PC-3 (cell line): Measurements from ENCODE around the gene ISG20L2. TPM values are rescaled to one million over a fixed set of nuclear protein-coding genes. Genes with fewer than 3 reads are reported as not detected.
A peak's percentile ranks its signal among the peaks of the same experiment; 100 is the strongest.

ENCODE experiments used
- ATAC-seq: fragments of 200-7000 bp; cut with Tn5 transposase; 2 replicates; pipeline ENCODE4 v1.9.1; 2020; ENCODE audit warnings: mild to moderate bottlenecking, moderate library complexity
- BruUV-seq: library from RNA; stranded (reverse); fragments of 400-500 nt; replicated peaks from 2 replicates; lab custom pipeline; 2021; lab: Mats Ljungman, UMichigan
- CTCF ChIA-PET: fragments of 300-600 bp; sonication (Branson Sonifier 250); formaldehyde crosslinking; loops from one replicate; lab custom pipeline; 2022; ENCODE audit warnings: antibody characterized with exemption; lab: Charles Lee
- POLR2A ChIA-PET: fragments of 300-600 bp; sonication (Branson Sonifier 250); formaldehyde crosslinking; loops from one replicate; lab custom pipeline; 2022; ENCODE audit warnings: antibody characterized with exemption; ENCODE audit not compliant: unreplicated experiment; lab: Charles Lee
- DNase-seq: peaks from one replicate; pipeline ENCODE4 v3.0.0-alpha.2; 2015
- H2AFZ ChIP-seq: fragments of 300-600 bp; sonication (generic); 2 replicates; pipeline ENCODE4 v1.6.0; 2016; ENCODE audit warnings: antibody characterized with exemption, low read length
- H3F3A ChIP-seq: fragments of 300-600 bp; sonication (generic); one replicate; pipeline ENCODE4 v1.6.0; 2017; ENCODE audit warnings: antibody characterized with exemption, low read length, control low read depth, mild to moderate bottlenecking; ENCODE audit not compliant: unreplicated experiment
- H3K27ac ChIP-seq: fragments of 300-600 bp; sonication (generic); 2 replicates; pipeline ENCODE4 v1.5.1; 2016; ENCODE audit warnings: mild to moderate bottlenecking, low read length
- H3K27me3 ChIP-seq: fragments of 300-600 bp; sonication (generic); 2 replicates; pipeline ENCODE4 v1.6.1; 2016; ENCODE audit warnings: low read length, mixed read lengths
- H3K36me3 ChIP-seq: fragments of 300-600 bp; sonication (generic); 2 replicates; pipeline ENCODE4 v1.6.1; 2016; ENCODE audit warnings: low read depth, mixed run types, low read length, mixed read lengths
- H3K4me1 ChIP-seq: fragments of 300-600 bp; sonication (generic); 2 replicates; pipeline ENCODE4 v1.5.1; 2016; ENCODE audit warnings: low read length; ENCODE audit not compliant: insufficient read depth
- H3K4me2 ChIP-seq: fragments of 300-600 bp; sonication (generic); 2 replicates; pipeline ENCODE4 v1.6.0; 2016; ENCODE audit warnings: low read length
- H3K4me3 ChIP-seq: fragments of 300-600 bp; sonication (generic); 2 replicates; pipeline ENCODE4 v1.5.1; 2016; ENCODE audit warnings: mild to moderate bottlenecking, low read length, mixed read lengths
- H3K79me2 ChIP-seq: fragments of 300-600 bp; sonication (generic); 2 replicates; pipeline ENCODE4 v1.6.1; 2017; ENCODE audit warnings: low read length, mixed read lengths
- H3K9ac ChIP-seq: fragments of 300-600 bp; sonication (generic); 2 replicates; pipeline ENCODE4 v1.6.0; 2016; ENCODE audit warnings: mild to moderate bottlenecking, low read length
- H3K9me2 ChIP-seq: fragments of 300-600 bp; sonication (generic); replicated peaks from 2 replicates; pipeline ENCODE4 v1.6.1; 2016; ENCODE audit warnings: mixed run types, low read length, mixed read lengths
- H3K9me3 ChIP-seq: fragments of 300-600 bp; sonication (generic); 2 replicates; pipeline ENCODE4 v1.6.1; 2016; ENCODE audit warnings: low read length, mixed read lengths
- H4K20me1 ChIP-seq: fragments of 300-600 bp; sonication (generic); 2 replicates; pipeline ENCODE4 v1.6.1; 2016; ENCODE audit warnings: low read length, mixed read lengths
- EZH2 ChIP-seq: fragments of 300-600 bp; sonication (generic); IDR thresholded peaks from one replicate; pipeline ENCODE4 v1.6.1; 2017; ENCODE audit warnings: antibody characterized with exemption, mild to moderate bottlenecking, low read length; ENCODE audit not compliant: unreplicated experiment
- intact Hi-C: fragments of 100-400 bp; cut with micrococcal nuclease; formaldehyde crosslinking; loops from 2 replicates; pipeline ENCODE4 v1.9.0; 2023
- total RNA-seq: library from RNA; depleted of rRNA; stranded (reverse); fragments of >200 nt; gene quantifications from 2 replicates; pipeline ENCODE4 v1.2.3, GENCODE V29; 2014
- TF ChIP-seq, protein P1 (sequence below): fragments of 300-600 bp; sonication (generic); conservative IDR thresholded peaks from 2 replicates; pipeline ENCODE4 v1.5.1; 2017; ENCODE audit warnings: antibody characterized with exemption, low read depth, mild to moderate bottlenecking, low read length

ISG20L2 gene
- total RNA-seq, 1 experiment from 2014 or later: 39.2 TPM

DNA sequence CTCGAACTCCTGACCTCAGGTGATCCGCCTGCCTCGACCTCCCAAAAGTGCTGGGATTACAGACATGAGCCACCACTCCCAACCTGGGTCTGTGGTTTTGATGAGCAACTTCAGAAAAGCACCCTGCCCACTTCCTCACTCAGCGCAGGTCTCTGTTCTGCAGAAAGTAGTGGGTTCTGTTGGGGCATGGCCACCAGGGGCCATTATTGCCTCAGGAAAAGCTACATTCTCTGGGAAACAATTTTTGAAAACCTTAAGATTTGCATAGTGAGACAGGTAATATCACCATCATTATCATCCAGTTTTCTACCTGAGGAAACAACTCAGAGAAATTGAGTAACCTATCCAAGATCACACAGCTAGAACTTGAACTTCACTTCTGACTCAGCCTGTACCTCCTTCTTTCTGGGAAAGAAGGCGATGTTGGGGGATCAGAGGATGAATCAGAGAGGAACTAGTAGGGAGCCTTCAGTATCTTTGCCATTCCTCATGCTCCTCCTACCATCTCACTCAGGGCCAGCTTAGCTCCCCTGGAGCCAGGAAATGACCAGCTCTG, 44.3 kb downstream of the ISG20L2 start:
- 0 out of 2 replicates have a peak, but pooled peaks have one; percentile 11 for ATAC-seq
- TF ChIP-seq, protein P1, sequence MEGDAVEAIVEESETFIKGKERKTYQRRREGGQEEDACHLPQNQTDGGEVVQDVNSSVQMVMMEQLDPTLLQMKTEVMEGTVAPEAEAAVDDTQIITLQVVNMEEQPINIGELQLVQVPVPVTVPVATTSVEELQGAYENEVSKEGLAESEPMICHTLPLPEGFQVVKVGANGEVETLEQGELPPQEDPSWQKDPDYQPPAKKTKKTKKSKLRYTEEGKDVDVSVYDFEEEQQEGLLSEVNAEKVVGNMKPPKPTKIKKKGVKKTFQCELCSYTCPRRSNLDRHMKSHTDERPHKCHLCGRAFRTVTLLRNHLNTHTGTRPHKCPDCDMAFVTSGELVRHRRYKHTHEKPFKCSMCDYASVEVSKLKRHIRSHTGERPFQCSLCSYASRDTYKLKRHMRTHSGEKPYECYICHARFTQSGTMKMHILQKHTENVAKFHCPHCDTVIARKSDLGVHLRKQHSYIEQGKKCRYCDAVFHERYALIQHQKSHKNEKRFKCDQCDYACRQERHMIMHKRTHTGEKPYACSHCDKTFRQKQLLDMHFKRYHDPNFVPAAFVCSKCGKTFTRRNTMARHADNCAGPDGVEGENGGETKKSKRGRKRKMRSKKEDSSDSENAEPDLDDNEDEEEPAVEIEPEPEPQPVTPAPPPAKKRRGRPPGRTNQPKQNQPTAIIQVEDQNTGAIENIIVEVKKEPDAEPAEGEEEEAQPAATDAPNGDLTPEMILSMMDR: peak; percentile 56
- no peak for TF ChIP-seq EZH2
- Histone ChIP-seq H3K79me2 (no peaks in the 10 kb centered on the region), H3K27ac (no peak overlapping the region), H3K36me3 (no peaks in the 10 kb centered on the region), H3F3A (no peaks in the 10 kb centered on the region), H4K20me1 (no peaks in the 10 kb centered on the region), H3K9me3 (no peaks in the 10 kb centered on the region), H3K4me2 (no peak overlapping the region), H2AFZ (0 out of 2 replicates have a peak overlapping the region, but pooled peaks have one; percentile 6), H3K9me2 (no peaks in the 10 kb centered on the region), H3K9ac (no peak overlapping the region), H3K4me3 (no peak overlapping the region), H3K27me3 (no peaks in the 10 kb centered on the region), H3K4me1 (peaks cover 21% of the 10 kb centered on the region)
- CTCF ChIA-PET: interaction anchor here (0.6 to 0.8 kb wide), 2 partner anchors 11 to 41 kb away, joined by 4 read pairs; no protein-coding TSS in a partner anchor
- BruUV-seq: no TSS peak
- intact Hi-C loops: no loop called here
- POLR2A ChIA-PET: interaction anchor here (0.6 kb wide), 1 partner anchor 58 kb away, joined by 3 read pairs; no protein-coding TSS in a partner anchor
- DNase-seq: peak; percentile 54

DNA sequence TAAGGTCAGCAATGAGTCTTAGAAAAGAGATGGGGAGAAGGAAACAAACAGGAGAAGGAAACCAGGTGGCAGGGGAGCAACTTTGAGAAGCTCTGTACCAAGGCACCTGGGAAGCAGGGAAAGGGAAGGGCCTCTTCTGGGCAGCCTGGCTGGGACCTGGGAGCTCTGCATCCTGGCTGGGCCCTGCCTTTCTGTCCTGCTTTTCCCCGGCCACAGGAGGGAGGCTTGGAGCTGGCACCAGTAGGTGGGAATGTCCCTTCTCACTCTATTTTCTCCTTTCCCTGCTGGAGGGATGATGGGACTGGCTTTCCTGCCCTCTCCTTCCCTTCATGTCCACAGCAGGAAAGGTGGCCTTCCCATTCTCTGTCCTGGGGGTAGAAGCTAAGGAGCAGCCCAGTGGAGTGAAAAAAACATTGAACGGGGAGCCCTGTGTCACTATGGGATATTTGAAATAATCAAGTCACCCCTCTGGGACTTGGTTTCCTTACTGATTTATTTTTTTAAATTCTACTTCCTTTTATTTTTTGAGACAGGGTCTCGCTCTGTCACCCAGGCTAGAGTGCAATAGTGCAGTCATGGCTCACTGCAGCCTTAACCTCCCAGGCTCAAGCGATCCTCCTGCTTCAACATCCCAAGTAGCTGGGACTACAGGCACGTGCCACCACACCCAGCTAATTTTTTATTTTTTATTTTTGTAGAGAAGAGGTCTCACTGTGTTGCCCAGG, 46.2 kb downstream of the ISG20L2 start:
- H2AFZ ChIP-seq: no peak overlapping the region
- no peaks in the 10 kb centered on the region for H3K36me3 ChIP-seq
- no peak overlapping the region for H3K9ac ChIP-seq
- H3F3A ChIP-seq: no peaks in the 10 kb centered on the region
- no peaks in the 10 kb centered on the region for H3K9me2 ChIP-seq
- intact Hi-C loops: no loop called here
- no peak for DNase-seq
- no peaks in the 10 kb centered on the region for H4K20me1 ChIP-seq
- TF ChIP-seq, protein P1: peak; percentile 24; the same call in 1 of the 2 replicates
- TF ChIP-seq EZH2: no peak
- peaks cover 20% of the 10 kb centered on the region for H3K4me1 ChIP-seq
- H3K9me3 ChIP-seq: no peaks in the 10 kb centered on the region
- ATAC-seq: peak; percentile 32
- ChIA-PET POLR2A (interaction anchor here (0.6 kb wide), 1 partner anchor 69 kb away, joined by 4 read pairs; the partner anchor contains the start of gene HDGF), CTCF (interaction anchor here (0.6 to 1.2 kb wide), 5 partner anchors 21 to 162 kb away, joined by 3 to 8 read pairs (median 3); no protein-coding TSS in a partner anchor)
- no peak overlapping the region for H3K4me2 ChIP-seq
- no peaks in the 10 kb centered on the region for H3K27me3 ChIP-seq
- H3K4me3 ChIP-seq: no peak overlapping the region
- H3K27ac ChIP-seq: no peak overlapping the region
- BruUV-seq: no TSS peak
- H3K79me2 ChIP-seq: no peaks in the 10 kb centered on the region
